Stimulated activated naive CD8-positive, alpha-beta T cell treated with anti-CD3 and anti-CD28 coated beads, Interleukin-15, Interleukin-2, amounts not matched to agents 100 ng/mL and 50 ng/mL, for 24 hours (primary cell): Measurements from ENCODE around the gene COG4.
"Not testable (repeated sequence)": the region's sequence is repeated elsewhere in the genome, so short reads cannot be mapped to it uniquely, and the experiment has no call there.

Source experiments
- H3K27ac Mint-ChIP-seq: one replicate; pipeline ENCODE4 v1.8.0; 2021; ENCODE audit warnings: mild to moderate bottlenecking, mixed read lengths
- H3K27me3 Mint-ChIP-seq: one replicate; pipeline ENCODE4 v1.8.0; 2021; ENCODE audit warnings: mixed read lengths
- H3K36me3 Mint-ChIP-seq: one replicate; pipeline ENCODE4 v1.8.0; 2021; ENCODE audit warnings: low read depth, mixed read lengths
- H3K4me1 Mint-ChIP-seq: one replicate; pipeline ENCODE4 v1.8.0; 2021; ENCODE audit warnings: low read depth, mixed read lengths
- H3K4me3 Mint-ChIP-seq: one replicate; pipeline ENCODE4 v1.8.0; 2021; ENCODE audit warnings: mild to moderate bottlenecking, mixed read lengths
- H3K9me3 Mint-ChIP-seq: one replicate; pipeline ENCODE4 v1.8.0; 2021; ENCODE audit warnings: mixed read lengths

COG4 gene

DNA sequence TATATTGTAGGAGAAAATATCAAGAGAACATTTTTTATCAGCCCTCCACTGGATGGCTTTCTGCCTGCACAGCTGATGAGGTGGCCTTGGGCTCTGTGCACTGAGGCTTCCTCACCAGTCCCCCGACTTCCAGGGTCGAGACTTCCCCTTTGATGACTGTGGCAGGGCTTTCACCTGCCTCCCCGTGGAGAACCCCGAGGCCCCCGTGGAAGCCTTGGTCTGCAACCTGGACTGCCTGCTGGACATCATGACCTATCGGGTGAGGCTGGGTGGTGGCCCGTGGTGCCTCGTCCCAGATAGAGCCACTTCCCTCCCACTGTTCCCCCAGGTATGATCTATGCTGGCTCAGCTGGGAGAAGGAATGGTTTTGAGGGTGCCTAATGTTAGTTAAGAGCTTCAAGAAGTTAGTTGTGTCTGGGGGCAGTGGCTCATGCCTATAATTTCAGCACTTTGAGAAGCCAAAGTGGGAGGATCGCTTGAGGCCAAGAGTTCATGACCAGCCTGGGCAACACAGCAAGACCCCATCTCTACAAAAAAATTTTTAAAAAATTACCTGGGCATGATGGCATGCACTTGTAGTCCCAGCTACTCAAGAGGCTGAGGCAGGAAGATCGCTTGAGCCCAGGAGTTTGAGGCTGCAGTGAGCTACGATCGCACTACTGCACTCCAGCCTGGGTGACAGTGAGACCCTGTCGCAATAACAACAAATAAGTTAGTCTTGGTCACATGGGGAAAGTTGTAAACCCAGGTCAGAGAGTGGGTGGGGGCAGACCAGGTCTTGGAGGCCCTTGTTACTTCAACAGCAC, 57.2 kb downstream of the COG4 start:
- Mint-ChIP-seq H3K27ac (no peak overlapping the region), H3K9me3 (no peaks in the 10 kb centered on the region), H3K36me3 (no peaks in the 10 kb centered on the region), H3K4me3 (no peak overlapping the region), H3K27me3 (no peaks in the 10 kb centered on the region), H3K4me1 (no peaks in the 10 kb centered on the region)

GRCh38 chr16:70463235-70463634, 60.1 kb downstream of the COG4 start:
- Mint-ChIP-seq H3K4me1 (no peaks in the 10 kb centered on the region), H3K9me3 (no peaks in the 10 kb centered on the region), H3K27ac (no peak overlapping the region), H3K36me3 (no peaks in the 10 kb centered on the region), H3K4me3 (no peak overlapping the region), H3K27me3 (no peaks in the 10 kb centered on the region)

- no peaks in the 10 kb centered on the region for H3K36me3 Mint-ChIP-seq
- no peak overlapping the region for H3K27ac Mint-ChIP-seq
- no peak overlapping the region for H3K4me3 Mint-ChIP-seq
- H3K9me3 Mint-ChIP-seq, result no peaks in the 10 kb centered on the region
- no peaks in the 10 kb centered on the region for H3K27me3 Mint-ChIP-seq
- H3K4me1 Mint-ChIP-seq, result peaks cover 4% of the 10 kb centered on the region
Observed at GRCh38 chr16:70460737-70461261, 62.6 kb downstream of the COG4 start.

DNA sequence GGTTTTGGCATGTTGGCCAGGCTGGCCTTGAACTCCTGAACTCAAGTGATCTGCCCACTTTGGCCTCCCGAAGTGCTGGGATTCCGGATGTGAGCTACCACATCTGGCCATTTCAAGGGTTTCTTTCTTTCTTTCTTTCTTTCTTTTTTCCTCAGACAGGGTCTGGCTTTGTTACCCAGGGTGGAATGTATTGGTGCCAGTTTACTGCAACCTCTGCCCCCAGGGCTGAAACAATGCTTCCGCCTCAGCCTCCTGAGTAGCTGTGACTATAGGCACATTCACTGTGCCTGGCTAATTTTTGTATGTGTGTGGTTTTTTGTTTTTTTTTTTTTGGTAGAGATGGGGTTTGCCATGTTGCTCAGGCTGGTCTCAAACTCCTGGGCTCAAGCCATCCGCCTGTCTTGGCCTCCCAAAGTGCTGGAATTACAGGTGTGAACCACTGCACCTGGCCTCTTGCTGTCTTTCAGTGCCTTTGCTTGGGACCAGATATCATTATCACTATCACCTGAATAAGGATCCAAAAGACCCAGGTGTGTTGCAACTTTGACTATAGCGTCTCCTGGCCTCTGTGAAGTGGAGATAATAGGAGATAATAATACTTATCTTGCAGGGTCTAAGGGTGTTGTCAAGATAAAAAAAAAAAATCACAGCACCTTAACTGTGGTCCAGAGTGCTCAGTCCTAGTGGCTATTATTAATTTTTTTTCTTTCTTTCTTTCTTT, 65.7 kb downstream of the COG4 start:
- Mint-ChIP-seq H3K27me3 (no peaks in the 10 kb centered on the region), H3K27ac (no peak overlapping the region), H3K4me3 (no peak overlapping the region), H3K36me3 (no peaks in the 10 kb centered on the region), H3K9me3 (no peaks in the 10 kb centered on the region), H3K4me1 (peaks cover 16% of the 10 kb centered on the region)

DNA sequence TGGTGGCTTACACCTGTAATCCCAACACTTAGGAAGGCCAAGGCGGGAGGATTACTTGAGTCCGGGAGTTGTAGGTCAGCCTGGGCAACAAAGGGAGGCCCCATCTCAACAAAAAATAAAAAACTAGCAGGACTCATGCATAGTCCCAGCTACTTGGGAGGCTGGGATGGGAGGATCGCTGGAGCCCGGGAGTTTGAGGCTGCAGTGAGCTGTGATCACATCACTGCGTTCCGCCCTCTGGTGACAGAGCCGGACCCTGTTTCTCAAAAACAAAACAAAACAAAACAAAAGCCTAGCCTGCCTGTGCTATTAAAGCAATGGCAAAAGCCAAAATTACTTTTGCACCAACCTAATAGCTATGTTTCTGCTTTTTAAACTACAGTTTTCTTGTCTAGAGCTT, 67.4 kb downstream of the COG4 start:
- Mint-ChIP-seq H3K36me3 (no peaks in the 10 kb centered on the region), H3K4me1 (peaks cover 16% of the 10 kb centered on the region), H3K27me3 (no peaks in the 10 kb centered on the region), H3K27ac (no peak overlapping the region), H3K4me3 (no peak overlapping the region), H3K9me3 (no peaks in the 10 kb centered on the region)

- Mint-ChIP-seq H3K27ac (peak within 1 kb of the TSS; percentile 75), H3K4me3 (peak within 1 kb of the TSS; percentile 88), H3K36me3 (no peaks in the 10 kb centered on the region), H3K27me3 (no peaks in the 10 kb centered on the region), H3K9me3 (no peaks in the 10 kb centered on the region), H3K4me1 (peaks cover 16% of the 10 kb centered on the region)
Observed at GRCh38 chr16:70454222-70455034, 68.9 kb downstream of the COG4 start, which contains the start of gene FCSK. FCSK (plus strand) TSS chr16:70454595; CDS start chr16:70463191, 8,596 bp downstream.

DNA sequence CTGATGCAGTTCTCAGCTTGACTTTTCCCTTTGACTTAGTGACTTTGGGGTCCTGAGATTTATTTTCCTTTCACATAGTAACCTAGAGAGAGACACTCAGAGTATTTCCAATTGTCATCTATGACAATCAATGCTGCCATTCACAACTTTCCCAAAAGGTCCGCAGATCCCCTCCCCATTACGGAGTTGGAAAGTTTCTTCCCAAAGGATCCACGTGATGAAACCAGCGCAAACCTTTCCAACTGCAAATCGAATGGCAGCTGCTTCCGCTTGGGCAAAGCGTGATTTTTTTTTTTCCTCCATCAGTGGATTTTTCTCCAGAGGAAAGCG, 69.5 kb downstream of the COG4 start:
- H3K27me3 Mint-ChIP-seq, result no peaks in the 10 kb centered on the region
- H3K36me3 Mint-ChIP-seq, result no peaks in the 10 kb centered on the region
- H3K4me3 Mint-ChIP-seq, result peak overlapping the region; percentile 88
- H3K9me3 Mint-ChIP-seq, result no peaks in the 10 kb centered on the region
- peaks cover 16% of the 10 kb centered on the region for H3K4me1 Mint-ChIP-seq
- peak overlapping the region; percentile 75 for H3K27ac Mint-ChIP-seq

DNA sequence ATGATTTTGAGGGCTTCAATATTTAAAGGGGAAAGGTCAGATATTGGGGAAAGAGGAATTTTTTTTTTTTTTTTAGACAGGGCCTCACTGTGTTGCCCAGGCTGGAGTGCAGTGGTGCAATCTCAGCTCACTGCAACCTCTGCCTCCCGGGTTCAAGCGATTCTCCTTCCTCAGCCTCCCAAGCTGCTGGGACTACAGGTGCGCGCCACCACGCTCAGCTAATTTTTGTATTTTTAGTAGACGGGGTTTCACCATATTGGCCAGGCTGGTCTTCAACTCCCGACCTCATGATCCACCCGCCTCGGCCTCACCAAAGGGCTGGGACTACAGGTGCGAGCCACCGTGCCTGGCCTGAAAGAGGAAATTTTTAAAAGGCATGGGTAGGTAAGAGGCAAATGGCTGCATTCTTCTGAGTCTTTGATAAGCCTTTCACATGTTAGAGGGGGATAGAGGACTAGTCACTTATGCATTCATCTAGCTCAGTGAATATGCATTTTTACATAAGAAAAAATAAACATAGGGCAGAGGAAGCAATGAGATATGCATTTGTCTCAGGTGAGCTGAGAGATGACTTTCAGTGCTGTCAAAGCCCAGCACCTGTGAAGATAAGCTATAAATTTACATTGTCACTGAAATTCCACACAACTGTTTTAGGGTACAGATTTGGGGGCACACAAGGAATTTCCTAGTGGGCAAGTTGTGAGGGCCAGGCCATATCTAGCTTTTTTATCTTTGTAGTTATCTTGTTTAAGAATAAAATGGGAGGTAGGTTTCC, 70.0 kb downstream of the COG4 start:
- Mint-ChIP-seq H3K4me3 (peak overlapping the region; percentile 88), H3K27ac (peak overlapping the region; percentile 75), H3K36me3 (no peaks in the 10 kb centered on the region), H3K9me3 (no peaks in the 10 kb centered on the region), H3K4me1 (peaks cover 16% of the 10 kb centered on the region), H3K27me3 (no peaks in the 10 kb centered on the region)

GRCh38 chr16:70451004-70451340, 72.4 kb downstream of the COG4 start:
- H3K27ac Mint-ChIP-seq, H3K4me3 Mint-ChIP-seq, H3K27me3 Mint-ChIP-seq, H3K9me3 Mint-ChIP-seq, H3K36me3 Mint-ChIP-seq: not testable (repeated sequence)
- H3K4me1 Mint-ChIP-seq, result peaks cover 13% of the 10 kb centered on the region

- H3K4me1 Mint-ChIP-seq, result peaks cover 13% of the 10 kb centered on the region
- not testable (repeated sequence) for H3K36me3 Mint-ChIP-seq, H3K9me3 Mint-ChIP-seq, H3K27me3 Mint-ChIP-seq, H3K4me3 Mint-ChIP-seq
- peak overlapping the region; percentile 12 for H3K27ac Mint-ChIP-seq
Observed at GRCh38 chr16:70450142-70451003, 73.0 kb downstream of the COG4 start.

DNA sequence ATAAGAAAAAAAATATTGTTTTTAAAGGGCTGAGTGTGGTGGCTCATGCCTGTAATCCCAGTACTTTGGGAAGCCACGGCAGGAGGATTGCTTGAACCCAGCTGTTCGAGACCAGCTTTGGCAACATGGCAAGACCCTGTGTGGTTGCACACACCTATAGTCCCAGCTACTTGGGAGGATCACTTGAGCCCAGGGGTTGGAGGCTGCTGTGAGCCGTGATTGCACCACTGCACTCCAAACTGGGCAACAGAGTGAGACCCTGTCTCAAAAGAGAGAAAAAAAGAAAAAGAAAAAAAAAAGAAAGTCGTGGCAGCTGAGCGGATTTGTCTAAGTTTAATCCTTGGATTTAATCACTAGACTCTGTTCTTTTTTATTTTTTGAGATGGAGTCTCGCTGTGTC, 75.3 kb downstream of the COG4 start:
- H3K27ac Mint-ChIP-seq, result no peak overlapping the region
- H3K27me3 Mint-ChIP-seq, result no peaks in the 10 kb centered on the region
- H3K4me3 Mint-ChIP-seq, result no peak overlapping the region
- no peaks in the 10 kb centered on the region for H3K9me3 Mint-ChIP-seq
- H3K36me3 Mint-ChIP-seq, result no peaks in the 10 kb centered on the region
- H3K4me1 Mint-ChIP-seq, result no peaks in the 10 kb centered on the region

- Mint-ChIP-seq H3K27ac (no peak overlapping the region), H3K4me3 (no peak overlapping the region), H3K9me3 (no peaks in the 10 kb centered on the region), H3K27me3 (no peaks in the 10 kb centered on the region), H3K36me3 (no peaks in the 10 kb centered on the region), H3K4me1 (no peaks in the 10 kb centered on the region)
Observed at GRCh38 chr16:70444249-70445063, 78.9 kb downstream of the COG4 start.

GRCh38 chr16:70442344-70442743, 81.0 kb downstream of the COG4 start:
- H3K27me3 Mint-ChIP-seq, result no peaks in the 10 kb centered on the region
- H3K9me3 Mint-ChIP-seq, result no peaks in the 10 kb centered on the region
- H3K27ac Mint-ChIP-seq, result no peak overlapping the region
- peaks cover 8% of the 10 kb centered on the region for H3K4me1 Mint-ChIP-seq
- H3K36me3 Mint-ChIP-seq, result no peaks in the 10 kb centered on the region
- H3K4me3 Mint-ChIP-seq, result no peak overlapping the region
